SK-N-SH (cell line): ENCODE measurements around the gene HECW1.

Source experiments
- CHD2 ChIP-seq: fragments of 150-350 bp; IDR thresholded peaks from 2 replicates; pipeline ENCODE4 v1.6.1; 2018; ENCODE audit warnings: low read length; ENCODE audit not compliant: partially characterized antibody
- EP300 ChIP-seq, 2 experiments: IDR thresholded peaks; 2 replicates each; pipeline versions ENCODE4 v1.4.0 to v1.6.1; 2012; ENCODE audit warnings: borderline replicate concordance in 1 of 2, low read depth in 1 of 2, low read length in 1 of 2
- EZH2phosphoT487 ChIP-seq: fragments of 200-600 bp; sonication (generic); IDR thresholded peaks from 2 replicates; pipeline ENCODE4 v1.6.1; 2017; ENCODE audit warnings: low read depth, mixed run types, mild to moderate bottlenecking, antibody characterized with exemption, moderate library complexity, borderline replicate concordance
- GABPA ChIP-seq: IDR thresholded peaks from 2 replicates; pipeline ENCODE4 v1.4.0; 2012; ENCODE audit warnings: low read depth, mild to moderate bottlenecking
- MEF2A ChIP-seq: IDR thresholded peaks from 2 replicates; pipeline ENCODE4 v1.4.0; 2012; ENCODE audit warnings: low read depth, borderline replicate concordance
- RFX5 ChIP-seq: IDR thresholded peaks from 2 replicates; pipeline ENCODE4 v1.6.1; 2012; ENCODE audit warnings: mild to moderate bottlenecking, improper control_type of control experiment, low read length
- SMC3 ChIP-seq: IDR thresholded peaks from 2 replicates; pipeline ENCODE4 v1.6.1; 2012; ENCODE audit warnings: low read depth, low read length, improper control_type of control experiment
- TF ChIP-seq, protein P1 (sequence below): fragments of 200-600 bp; sonication (generic); IDR thresholded peaks from 2 replicates; pipeline ENCODE4 v1.6.1; 2017; ENCODE audit warnings: antibody characterized with exemption, mild to moderate bottlenecking, moderate library complexity
- TF ChIP-seq, protein P2 (sequence below): IDR thresholded peaks from 2 replicates; pipeline ENCODE4 v1.4.0; 2012; ENCODE audit warnings: low read depth, borderline replicate concordance

DNA sequence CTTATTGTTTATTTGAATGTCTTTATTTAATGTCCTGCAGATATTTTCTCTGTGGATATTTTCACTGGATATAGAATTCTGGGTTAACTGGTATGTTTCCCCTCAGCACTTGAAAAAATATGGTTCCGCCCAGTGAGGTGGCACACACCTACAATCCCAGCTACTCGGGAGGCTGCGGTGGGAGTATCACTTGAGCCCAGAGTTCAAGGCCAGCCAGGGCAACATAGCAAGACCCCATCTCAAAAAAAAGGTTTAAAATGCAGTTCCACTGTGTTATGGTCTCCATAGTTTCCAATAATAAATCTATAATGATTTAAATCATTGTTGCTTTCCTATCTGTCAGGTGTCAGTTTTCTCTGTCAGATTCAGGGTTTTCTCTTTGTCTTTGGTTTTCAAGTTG, 305.0 kb downstream of the HECW1 start:
- no peak for TF ChIP-seq CHD2
- TF ChIP-seq EP300 (IDR thresholded peaks at IDR 0.05; ENCODE audit: borderline replicate concordance in 1 of 2, low read depth in 1 of 2, low read length in 1 of 2), result no peak
- TF ChIP-seq, protein P1, sequence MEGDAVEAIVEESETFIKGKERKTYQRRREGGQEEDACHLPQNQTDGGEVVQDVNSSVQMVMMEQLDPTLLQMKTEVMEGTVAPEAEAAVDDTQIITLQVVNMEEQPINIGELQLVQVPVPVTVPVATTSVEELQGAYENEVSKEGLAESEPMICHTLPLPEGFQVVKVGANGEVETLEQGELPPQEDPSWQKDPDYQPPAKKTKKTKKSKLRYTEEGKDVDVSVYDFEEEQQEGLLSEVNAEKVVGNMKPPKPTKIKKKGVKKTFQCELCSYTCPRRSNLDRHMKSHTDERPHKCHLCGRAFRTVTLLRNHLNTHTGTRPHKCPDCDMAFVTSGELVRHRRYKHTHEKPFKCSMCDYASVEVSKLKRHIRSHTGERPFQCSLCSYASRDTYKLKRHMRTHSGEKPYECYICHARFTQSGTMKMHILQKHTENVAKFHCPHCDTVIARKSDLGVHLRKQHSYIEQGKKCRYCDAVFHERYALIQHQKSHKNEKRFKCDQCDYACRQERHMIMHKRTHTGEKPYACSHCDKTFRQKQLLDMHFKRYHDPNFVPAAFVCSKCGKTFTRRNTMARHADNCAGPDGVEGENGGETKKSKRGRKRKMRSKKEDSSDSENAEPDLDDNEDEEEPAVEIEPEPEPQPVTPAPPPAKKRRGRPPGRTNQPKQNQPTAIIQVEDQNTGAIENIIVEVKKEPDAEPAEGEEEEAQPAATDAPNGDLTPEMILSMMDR, result no peak
- TF ChIP-seq EZH2phosphoT487, result no peak
- no peak for TF ChIP-seq SMC3
- TF ChIP-seq, protein P2, sequence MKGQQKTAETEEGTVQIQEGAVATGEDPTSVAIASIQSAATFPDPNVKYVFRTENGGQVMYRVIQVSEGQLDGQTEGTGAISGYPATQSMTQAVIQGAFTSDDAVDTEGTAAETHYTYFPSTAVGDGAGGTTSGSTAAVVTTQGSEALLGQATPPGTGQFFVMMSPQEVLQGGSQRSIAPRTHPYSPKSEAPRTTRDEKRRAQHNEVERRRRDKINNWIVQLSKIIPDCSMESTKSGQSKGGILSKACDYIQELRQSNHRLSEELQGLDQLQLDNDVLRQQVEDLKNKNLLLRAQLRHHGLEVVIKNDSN, result no peak
- no peak for TF ChIP-seq GABPA
- TF ChIP-seq MEF2A, result no peak
- TF ChIP-seq RFX5, result no peak
